Mononuclear cell (primary cell): ENCODE results near the gene ZNF609. TPM values are rescaled to one million over a fixed set of nuclear protein-coding genes. Genes with fewer than 3 reads are reported as not detected.
"Not testable (repeated sequence)": the region's sequence is repeated elsewhere in the genome, so short reads cannot be mapped to it uniquely, and the experiment has no call there.

ENCODE experiments used
- H3K27me3 ChIP-seq: 2 replicates; pipeline ENCODE4 v1.6.0; 2011; ENCODE audit warnings: low read length, control low read depth; ENCODE audit not compliant: insufficient read depth
- H3K4me1 ChIP-seq: 2 replicates; pipeline ENCODE4 v1.5.1; 2011; ENCODE audit warnings: mild to moderate bottlenecking, low read length, control low read depth; ENCODE audit not compliant: insufficient read depth
- H3K4me3 ChIP-seq: 2 replicates; pipeline ENCODE4 v1.5.1; 2011; ENCODE audit warnings: mild to moderate bottlenecking, low read length, moderate library complexity
- H3K9me3 ChIP-seq: 2 replicates; pipeline ENCODE4 v1.5.1; 2011; ENCODE audit warnings: low read depth, mild to moderate bottlenecking, control low read depth, low read length
- total RNA-seq: library from RNA; depleted of rRNA; stranded (reverse); fragments of >200 nt; gene quantifications from one replicate; pipeline ENCODE4 v1.2.3, GENCODE V29; 2012

Gene ZNF609
- total RNA-seq, 1 donor = 34.3 TPM

DNA sequence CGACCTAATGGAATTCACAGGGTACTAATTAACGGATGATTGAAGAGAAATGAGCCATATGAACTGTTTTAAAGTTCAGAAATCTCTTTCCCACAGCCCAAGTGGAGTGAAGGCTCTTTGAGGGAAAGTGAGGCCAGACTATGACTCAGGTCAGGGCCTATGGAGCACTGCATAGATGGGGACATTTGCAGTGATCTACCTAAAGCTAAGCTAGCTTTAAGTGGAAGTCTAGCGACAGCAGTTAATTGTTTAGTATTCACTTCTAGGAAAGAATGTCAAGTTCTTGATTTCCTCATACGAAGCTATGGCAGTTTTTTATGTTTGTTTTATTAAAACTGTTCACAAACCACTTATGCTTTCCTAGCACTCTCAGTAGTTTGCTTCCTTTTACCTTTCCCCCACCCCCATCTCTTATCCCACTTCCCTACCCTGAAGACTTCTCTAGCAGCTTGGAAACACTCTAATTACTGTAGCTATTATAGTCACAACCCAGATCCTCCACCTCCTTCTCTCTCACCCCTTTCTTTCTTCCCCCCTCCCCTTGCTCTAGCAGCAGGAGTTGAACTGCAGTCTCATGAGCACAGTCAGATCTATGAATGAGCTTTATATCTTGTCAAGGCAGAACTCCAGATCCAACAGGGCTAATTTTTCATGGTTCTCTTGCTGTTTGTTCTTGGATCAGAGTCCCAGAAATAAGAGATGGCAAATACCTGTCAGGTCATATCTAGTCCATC, 6.2 kb downstream of the ZNF609 start:
- Histone ChIP-seq H3K4me1 (peaks cover 56% of the 10 kb centered on the region), H3K4me3 (no peak overlapping the region), H3K27me3 (no peaks in the 10 kb centered on the region), H3K9me3 (no peaks in the 10 kb centered on the region)

DNA sequence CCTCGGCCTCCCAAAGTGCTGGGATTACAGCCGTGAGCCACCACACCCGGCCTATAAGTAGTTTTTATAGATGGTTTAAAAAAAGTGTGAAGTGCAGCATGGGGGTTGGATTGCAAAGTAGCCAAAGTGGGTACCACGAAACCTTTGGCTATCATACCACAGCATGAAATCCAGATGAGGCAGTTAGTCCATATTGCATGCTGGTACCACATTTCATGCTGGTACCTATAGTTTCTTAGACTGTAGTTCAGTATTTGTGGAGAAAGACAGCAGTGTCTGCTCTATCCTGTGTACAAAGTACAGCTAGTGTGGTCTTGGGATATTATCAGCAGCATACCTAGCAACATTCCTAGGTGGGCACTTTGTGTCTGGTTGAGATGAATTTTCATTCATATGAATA, 11.8 kb downstream of the ZNF609 start:
- no peaks in the 10 kb centered on the region for H3K9me3 ChIP-seq

DNA sequence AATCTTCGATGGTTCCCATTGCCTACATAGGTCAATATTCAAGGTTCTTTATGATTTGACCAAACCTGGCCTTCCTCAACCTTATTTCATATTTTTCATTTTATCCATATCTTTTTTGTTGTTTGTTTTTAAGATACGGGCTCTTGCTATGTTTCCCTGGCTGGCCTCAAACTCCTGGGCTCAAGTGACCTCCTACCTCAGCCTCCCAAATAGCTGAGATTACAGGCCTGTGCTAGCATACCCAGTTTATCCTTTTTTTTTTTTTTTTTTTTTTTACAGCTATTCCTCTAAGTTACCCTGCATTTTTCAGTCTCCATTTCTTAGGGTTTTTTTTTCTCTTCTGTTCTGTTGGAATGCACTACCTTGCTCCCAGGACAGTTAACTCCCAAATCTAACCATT, 14.5 kb downstream of the ZNF609 start:
- H3K27me3 ChIP-seq = no peaks in the 10 kb centered on the region
- peaks cover 6% of the 10 kb centered on the region for H3K4me1 ChIP-seq
- no peaks in the 10 kb centered on the region for H3K9me3 ChIP-seq
- no peak overlapping the region for H3K4me3 ChIP-seq

More for the DNA sequence above, 11.8 kb downstream of the ZNF609 start:
- peaks cover 10% of the 10 kb centered on the region for H3K4me1 ChIP-seq
- no peaks in the 10 kb centered on the region for H3K27me3 ChIP-seq
- H3K4me3 ChIP-seq = no peak overlapping the region

DNA sequence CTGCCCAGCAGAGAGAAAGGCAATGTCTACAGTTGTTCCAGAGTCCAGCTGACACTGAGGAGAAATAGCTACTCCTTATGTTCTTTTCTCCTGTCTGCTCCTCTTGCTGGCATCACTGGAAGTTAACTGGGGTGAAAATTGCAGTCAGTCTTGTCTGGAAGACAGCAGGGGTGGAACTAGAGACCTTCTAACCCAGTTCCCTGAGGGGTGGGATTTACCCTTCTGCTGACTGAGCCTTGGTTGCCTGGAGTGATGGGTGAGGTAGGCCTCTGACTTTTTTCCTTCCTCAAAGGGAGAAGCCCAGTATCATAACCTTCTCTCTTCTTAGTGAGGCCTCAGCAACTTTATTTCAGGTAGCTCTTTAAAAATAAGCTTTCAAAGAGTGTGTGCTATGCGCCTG, 16.2 kb downstream of the ZNF609 start:
- Histone ChIP-seq H3K4me1 (peaks cover 6% of the 10 kb centered on the region), H3K9me3 (no peaks in the 10 kb centered on the region), H3K4me3 (no peak overlapping the region), H3K27me3 (no peaks in the 10 kb centered on the region)

DNA sequence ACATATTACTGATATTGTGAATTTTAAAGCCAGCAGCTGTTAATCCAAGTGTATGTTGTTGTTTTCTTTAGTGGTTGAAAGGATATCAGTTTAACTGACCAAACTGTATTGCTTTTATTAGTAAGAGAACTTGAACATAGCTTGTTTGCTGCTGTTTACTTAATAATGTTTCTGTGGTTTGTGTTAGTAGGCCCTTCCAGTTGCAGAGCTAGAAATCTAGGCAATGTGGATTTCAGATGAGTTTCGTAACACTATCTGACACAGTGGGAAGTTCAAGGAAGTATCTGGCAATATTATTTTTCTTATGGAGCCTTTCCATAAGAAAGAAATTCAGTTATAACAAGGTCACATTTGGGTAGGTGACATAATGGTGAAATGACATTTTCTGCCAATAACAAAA, 18.5 kb downstream of the ZNF609 start:
- H3K27me3 ChIP-seq = no peaks in the 10 kb centered on the region
- H3K4me3 ChIP-seq = no peak overlapping the region
- H3K9me3 ChIP-seq = no peaks in the 10 kb centered on the region
- peaks cover 6% of the 10 kb centered on the region for H3K4me1 ChIP-seq

DNA sequence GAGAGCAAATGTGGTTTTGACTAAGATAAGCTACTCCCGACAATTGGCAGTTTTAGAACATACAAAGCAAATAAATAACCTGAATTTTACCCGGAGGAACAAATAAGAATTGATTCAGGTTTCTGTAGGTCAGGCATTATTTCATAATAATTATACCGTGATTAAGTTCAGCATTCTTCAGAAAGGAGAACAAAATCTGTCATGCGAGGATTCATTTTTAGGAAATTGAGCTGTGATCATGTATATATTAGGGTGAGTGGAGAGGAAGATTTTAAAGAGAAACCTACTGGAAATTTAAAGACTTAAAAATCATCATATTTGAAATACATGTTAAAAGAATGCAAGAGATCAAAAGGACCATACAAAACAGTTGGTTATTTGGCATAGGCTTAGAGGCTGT, 20.5 kb downstream of the ZNF609 start:
- H3K4me1 ChIP-seq = peaks cover 6% of the 10 kb centered on the region
- H3K9me3 ChIP-seq = no peaks in the 10 kb centered on the region
- no peaks in the 10 kb centered on the region for H3K27me3 ChIP-seq
- no peak overlapping the region for H3K4me3 ChIP-seq

DNA sequence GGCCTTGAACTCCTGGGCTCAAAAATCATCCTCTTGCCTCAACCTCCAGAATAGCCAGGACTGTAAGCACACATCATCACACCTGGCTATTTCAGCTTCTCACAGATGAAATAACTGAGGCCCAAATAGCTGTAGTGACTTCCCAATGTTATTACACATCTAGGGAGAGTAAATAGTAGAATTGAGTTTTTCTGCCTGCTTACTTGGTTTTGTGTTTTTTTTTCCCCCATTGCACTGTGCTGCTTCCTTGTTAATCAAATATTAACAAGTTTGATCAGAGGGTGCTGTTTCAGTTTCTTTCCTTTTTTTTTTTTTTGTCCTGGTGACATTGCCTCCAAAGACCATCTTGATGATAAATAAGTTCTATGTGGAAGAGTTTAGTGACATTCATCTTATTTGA, 23.4 kb downstream of the ZNF609 start:
- Histone ChIP-seq H3K4me3 (no peak overlapping the region), H3K9me3 (no peaks in the 10 kb centered on the region), H3K4me1 (no peaks in the 10 kb centered on the region), H3K27me3 (no peaks in the 10 kb centered on the region)

DNA sequence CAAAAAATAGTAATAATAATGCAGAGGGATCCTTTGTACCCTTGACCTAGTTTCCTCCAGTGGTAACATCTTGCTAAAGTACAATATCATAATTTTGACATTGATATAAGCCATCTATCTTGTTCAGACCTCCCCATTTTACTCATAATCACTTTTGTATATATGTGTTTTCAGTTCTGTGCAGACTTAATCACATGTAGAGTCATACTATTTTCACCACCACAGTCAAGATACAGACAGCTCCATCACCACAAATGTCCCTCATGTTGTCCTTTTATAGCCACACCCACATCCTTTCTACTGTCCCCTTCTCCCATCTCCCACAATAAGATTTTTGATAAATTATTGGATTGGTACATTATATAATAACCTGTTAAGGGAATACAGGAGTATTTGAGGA, 25.4 kb downstream of the ZNF609 start:
- Histone ChIP-seq H3K4me1 (no peaks in the 10 kb centered on the region), H3K4me3 (no peak overlapping the region), H3K9me3 (no peaks in the 10 kb centered on the region), H3K27me3 (no peaks in the 10 kb centered on the region)

DNA sequence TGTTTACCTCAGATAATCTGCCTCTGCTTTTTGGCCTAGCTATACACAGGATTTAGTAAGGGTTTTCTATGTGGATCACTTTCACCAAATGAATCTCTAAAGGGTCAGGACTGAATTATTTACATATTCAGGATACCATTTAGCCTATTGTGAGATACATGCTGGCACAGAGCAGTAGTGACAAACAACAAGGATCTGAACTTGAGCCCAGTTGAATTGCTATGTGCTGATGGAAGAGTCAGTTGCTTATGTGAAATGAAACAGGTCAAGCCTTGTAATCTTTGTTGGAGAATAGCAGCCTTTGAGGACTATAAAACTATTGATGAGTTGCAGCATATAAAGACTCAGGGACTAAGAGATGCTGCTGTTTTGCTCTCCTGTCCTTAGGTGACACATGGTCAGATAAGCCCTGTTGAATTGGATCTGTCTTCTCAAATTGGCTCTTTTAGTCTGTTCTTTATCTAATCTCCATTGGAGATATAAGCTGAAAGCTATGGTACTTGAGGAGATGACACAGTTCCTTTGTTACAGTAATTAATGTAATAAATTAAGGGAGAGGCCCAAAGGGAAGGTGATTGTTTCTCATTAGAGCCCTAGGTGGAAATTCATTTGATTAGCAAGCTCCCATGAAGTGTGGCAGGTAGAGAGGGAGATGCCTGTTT, 30.4 kb downstream of the ZNF609 start:
- no peaks in the 10 kb centered on the region for H3K27me3 ChIP-seq

DNA sequence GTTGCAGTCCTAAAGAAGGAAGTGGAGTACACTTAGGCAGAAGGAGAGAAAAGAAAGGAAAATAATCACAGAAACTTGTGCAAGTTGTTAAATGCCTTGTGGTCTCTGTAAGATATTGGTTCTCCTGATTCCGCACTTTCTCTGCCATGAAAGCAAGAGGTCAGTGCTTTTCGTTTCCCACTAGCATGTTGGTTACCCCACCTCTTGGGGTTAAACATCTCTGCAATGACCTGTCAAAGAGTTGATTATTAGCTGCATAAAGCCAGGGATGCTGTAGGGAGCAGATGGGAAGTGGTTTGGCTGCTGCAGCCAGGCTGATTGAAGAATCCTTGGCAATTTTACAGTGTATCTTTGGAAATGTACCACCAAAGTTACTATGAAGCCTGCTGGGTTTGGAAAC, 33.3 kb downstream of the ZNF609 start:
- Histone ChIP-seq H3K27me3 (no peaks in the 10 kb centered on the region), H3K4me3 (no peak overlapping the region), H3K4me1 (no peaks in the 10 kb centered on the region), H3K9me3 (no peaks in the 10 kb centered on the region)

More for the DNA sequence above, 30.4 kb downstream of the ZNF609 start:
- no peaks in the 10 kb centered on the region for H3K9me3 ChIP-seq
- no peak overlapping the region for H3K4me3 ChIP-seq
- H3K4me1 ChIP-seq = no peaks in the 10 kb centered on the region

DNA sequence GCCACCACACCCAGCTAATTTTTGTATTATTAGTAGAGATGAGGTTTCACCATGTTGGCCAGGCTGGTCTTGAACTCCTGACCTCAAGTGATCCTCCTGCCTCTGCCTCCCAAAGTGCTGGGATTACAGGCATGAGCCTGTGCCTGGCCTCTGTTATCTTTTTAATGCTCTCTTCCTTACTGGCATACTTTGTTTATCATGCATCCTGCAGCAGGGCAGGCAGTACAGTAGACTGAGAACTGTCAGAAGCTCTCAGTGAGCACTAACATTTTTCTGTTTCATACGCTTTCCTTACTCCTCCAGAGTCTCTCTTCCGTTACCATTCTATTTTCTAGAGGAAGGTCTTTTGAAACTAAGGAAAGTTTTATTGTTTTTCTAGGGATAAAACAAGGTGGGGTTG, 35.6 kb downstream of the ZNF609 start:
- H3K4me3 ChIP-seq, H3K4me1 ChIP-seq, H3K27me3 ChIP-seq, H3K9me3 ChIP-seq: not testable (repeated sequence)

DNA sequence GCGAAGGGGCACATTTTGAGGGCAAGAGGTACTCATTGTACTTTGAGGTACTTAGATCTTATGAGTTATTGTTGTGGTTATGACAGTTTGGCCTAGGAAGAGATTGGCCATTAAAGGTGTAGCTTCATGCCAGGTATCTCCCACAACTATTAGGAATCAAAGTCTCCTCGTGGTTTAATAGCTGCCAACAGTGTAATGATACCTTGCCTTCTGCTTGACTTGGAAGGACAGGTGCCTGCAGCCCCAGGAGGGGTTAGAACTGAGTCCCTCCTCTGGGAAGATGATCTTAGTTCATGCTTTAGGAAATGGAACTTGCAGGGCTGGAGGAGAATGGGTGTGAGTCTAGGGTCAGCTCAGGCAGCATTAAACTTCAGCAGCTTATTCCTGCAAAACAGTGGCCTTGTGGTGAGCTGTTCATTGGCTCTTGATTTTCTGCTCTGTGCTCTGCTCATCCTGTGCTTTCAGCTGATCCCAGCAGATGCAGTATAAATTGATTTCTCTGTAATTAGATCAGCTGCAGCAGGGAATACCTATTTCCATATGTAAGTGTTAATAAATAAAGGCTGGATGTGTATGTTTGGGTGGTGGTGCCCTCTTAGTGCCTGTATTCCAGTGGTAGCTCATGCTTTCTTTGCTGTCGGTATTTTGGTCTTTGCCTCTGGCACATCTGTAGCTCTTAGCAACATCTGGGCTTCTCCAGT, 40.5 kb downstream of the ZNF609 start:
- Histone ChIP-seq H3K9me3 (no peaks in the 10 kb centered on the region), H3K27me3 (no peaks in the 10 kb centered on the region), H3K4me1 (peaks cover 42% of the 10 kb centered on the region), H3K4me3 (no peak overlapping the region)

DNA sequence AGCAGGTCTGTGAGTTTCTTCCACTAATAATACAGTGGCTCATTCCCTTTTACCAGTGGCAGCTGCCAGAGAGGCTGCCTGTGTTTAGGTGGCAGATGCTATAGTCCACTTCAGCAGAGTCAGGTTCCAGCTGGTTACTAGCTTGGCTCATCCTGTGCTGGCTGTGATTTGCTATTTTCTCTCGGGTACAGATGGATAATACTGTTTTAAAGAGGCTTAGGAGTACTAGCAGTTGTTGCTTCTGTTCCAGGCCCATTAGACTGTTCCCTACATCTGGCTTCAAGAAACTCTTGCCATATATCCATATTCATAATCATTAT, 41.0 kb downstream of the ZNF609 start:
- Histone ChIP-seq H3K27me3 (no peaks in the 10 kb centered on the region), H3K4me3 (no peak overlapping the region), H3K9me3 (no peaks in the 10 kb centered on the region), H3K4me1 (peaks cover 42% of the 10 kb centered on the region)

DNA sequence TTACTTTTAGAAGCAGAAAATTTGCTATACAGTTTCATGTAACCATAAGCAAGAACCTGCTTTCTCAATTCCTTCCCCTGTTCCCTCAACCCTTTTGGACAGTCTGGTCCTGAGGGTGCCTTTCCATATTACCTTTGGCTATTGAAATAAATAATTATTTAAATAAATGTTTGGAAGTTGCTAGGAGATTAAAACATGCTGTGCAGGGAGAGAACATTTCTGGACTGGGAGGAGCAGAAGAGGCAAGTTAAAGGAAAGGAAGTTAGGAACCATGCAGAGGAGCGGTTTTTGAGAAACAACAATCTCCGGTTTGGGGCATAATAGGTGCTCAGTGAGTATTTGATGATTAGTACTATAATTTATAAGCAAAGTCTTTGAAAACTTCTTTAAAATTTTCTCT, 41.8 kb downstream of the ZNF609 start:
- Histone ChIP-seq H3K4me1 (peaks cover 47% of the 10 kb centered on the region), H3K27me3 (no peaks in the 10 kb centered on the region), H3K4me3 (no peak overlapping the region), H3K9me3 (no peaks in the 10 kb centered on the region)

DNA sequence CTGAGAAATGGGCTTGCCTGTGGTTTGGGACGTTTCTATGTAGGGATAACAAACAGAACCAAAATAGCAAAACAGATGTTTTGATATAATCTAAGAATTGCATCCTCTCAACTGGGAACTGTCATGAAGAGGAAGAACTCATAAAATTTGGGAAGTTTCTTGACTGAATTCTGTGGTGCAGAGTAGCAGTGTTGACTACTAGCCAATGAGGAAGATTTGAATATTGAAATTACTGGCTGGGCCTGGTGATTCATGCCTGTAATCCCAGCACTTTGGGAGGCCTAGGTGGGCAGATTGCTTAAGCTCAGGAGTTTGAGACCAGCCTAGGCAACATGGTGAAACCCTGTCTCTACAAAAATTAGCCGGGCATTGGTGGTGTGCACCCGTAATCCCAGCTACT, 42.2 kb downstream of the ZNF609 start:
- H3K27me3 ChIP-seq = no peaks in the 10 kb centered on the region
- no peak overlapping the region for H3K4me3 ChIP-seq
- H3K4me1 ChIP-seq = peaks cover 51% of the 10 kb centered on the region
- H3K9me3 ChIP-seq = no peaks in the 10 kb centered on the region

DNA sequence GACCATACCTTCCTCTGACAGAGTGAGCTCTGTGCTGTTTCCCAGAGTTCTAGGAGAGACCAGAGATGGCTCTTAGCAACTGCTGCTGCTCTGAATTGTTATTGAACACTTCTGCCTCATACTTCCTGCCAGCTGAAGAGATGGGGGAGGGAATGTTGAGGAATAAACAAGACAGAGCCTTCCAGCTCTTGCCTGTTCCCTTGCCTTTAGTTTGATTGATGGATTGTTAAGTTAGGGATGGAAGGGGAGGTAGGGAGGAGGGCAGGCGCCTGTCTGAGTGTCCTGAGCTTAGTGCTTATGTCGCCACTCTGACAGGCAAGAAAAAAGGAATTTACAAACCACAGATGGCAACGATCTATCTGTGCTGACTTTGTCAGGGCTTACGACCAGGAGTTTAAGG, 42.8 kb downstream of the ZNF609 start:
- H3K9me3 ChIP-seq = no peaks in the 10 kb centered on the region
- H3K4me1 ChIP-seq = peaks cover 56% of the 10 kb centered on the region
- no peaks in the 10 kb centered on the region for H3K27me3 ChIP-seq
- no peak overlapping the region for H3K4me3 ChIP-seq
